Muscle of back (tissue), 11 donors: Measurements from ENCODE around the gene IMMP2L. TPM values are rescaled to one million over a fixed set of nuclear protein-coding genes. Genes with fewer than 3 reads are reported as not detected.

ENCODE experiments used
- DNase-seq, 3 donors: peaks; one replicate each; pipeline versions ENCODE4 v3.0.0 to v3.0.0-alpha.2; 2013
- polyA plus RNA-seq, 10 donors: library from polyadenylated mRNA; unstranded; fragments of 120-200 nt; gene quantifications; one replicate each; pipeline ENCODE4 v1.2.1, GENCODE V29; 2013; ENCODE audit not compliant: insufficient read length in 10 of 10

The IMMP2L gene
- polyA plus RNA-seq, 10 donors: 11.9 to 20.5 (median 15.2) TPM

- no peak for DNase-seq
These were observed 397.9 kb downstream of the IMMP2L start for GRCh38 chr7:111164442-111164841.

GRCh38 chr7:111162692-111163091 lies 399.6 kb downstream of the IMMP2L start:
- DNase-seq: no peak

DNA sequence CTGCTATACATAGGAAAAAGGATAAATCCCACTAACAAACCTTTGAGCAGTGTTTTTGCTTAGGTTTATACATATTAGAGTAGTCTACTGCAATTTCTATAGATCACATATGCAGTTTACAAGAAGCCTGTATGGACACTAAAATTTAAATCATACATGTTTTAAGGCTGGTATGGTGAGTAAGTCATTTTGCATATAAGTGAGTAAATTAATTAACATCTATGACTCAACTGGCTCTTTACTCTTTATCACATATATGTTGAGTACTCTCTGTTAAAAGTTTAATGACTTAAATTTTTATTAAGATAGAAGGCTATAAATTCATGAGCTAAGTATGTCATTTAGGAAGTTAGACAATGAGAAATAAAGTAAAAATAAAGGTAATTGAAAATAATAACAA lies 402.0 kb downstream of the IMMP2L start:
- DNase-seq: no peak

DNA sequence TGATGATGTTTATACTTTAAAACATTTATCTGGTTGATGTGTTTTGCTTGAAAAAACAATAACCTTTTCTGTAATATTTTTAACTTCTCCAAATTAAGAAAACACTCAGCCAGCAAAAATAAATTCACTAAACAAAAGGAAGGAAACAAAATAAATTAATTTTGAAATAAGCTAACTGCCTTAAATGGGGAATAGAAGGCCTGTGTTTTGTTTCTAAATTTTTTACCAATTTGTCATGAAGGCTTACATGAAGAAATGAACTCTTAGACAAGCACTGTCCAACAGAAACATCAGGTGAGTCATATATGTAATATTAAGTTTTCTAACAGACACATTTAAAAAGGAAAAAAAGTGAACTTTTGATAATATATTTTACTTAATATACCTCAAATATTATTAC lies 402.9 kb downstream of the IMMP2L start:
- DNase-seq: no peak

GRCh38 chr7:111150709-111151108 lies 411.6 kb downstream of the IMMP2L start:
- no peak for DNase-seq

- no peak for DNase-seq
These were observed 414.4 kb downstream of the IMMP2L start for GRCh38 chr7:111147708-111148533.

DNA sequence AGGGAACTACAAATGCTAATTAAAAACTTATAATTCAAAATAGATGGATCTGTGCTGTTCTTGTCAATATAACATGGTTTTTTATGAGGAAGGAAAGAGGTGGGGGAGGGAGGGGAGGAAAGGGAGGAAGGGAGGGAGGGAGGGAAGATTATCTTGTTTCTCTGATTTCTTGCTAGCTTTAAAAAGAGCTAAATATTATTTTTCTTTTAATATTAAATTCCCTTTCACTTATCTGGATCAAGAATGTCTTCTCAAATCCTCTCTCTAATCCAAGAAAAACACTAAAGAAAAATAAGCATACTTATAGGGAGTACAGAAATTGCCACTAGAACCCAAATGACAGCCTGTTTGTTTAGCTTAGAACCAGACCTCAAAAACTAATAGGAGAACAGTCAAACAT lies 416.2 kb downstream of the IMMP2L start:
- no peak for DNase-seq

DNA sequence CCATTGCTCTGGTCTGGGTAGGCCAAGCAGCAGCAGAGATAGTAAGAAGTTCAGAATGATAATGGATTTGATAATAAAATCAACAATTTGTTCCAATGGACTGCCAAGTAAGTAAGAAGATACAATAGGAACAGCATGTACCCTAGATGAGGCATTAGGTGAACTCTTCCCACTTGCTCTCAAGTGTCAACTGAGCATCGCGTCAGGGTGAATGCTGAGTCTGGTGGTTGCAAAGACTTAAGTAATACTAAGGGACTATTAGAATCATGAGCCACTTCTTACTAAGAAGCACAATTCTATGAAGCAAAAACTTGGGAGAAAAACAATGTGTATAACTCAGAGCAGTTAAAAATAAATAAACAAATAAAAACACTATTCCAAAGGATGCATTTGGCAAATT lies 416.8 kb downstream of the IMMP2L start:
- DNase-seq: no peak

DNA sequence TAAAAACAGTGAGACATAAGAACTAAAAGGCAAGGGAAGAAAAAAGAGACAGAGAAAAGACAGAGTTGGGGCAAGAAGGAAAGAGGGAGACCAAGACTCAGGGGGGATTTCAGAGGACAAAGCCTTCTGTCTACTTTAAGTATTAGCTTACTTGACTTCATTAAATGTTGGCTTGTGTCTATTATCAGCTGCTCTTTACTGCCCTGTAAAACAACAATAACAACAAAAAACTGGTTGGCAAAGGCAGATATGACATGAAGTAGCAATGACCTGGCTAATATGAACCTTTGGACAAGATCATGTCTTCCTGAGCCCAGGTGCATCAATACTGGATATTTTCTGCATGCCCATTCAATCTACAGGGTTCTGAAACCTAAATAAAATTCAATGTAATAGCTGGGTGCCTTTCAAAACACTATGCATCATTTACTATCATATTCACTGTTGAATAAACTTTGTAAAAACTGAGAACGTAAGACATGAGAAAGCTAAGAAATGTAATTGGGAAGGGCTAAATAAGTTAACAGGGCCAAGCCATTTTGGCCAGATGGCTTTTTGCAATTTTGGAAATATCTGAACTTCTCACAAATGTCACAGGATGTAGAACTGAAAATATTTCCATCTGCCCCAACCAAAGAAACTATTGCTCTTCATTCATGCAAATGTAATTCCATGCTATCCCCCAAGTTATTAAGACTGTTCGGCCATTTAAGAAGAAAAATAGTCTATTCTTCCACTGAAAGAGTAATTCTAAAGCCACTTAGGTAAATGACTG lies 422.0 kb downstream of the IMMP2L start:
- DNase-seq: no peak

DNA sequence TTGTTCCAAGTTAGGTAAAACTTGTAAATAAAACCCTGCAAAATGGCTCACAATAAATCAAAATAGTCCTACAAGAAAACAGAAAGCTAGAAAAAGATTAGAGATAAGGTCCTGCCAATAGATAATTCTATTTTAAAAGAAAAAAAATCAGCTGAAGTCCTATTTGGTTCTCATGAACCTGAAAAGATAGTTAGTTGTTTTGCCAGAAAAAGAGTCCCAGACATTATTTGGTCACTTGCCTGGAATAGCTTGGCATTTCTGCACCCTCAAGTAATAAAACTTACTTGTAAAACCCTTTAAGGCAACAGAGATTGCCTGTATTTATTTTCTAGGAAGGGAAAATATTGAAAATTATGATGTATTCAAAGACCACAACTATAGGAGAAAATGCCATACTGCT lies 423.7 kb downstream of the IMMP2L start:
- no peak for DNase-seq

DNA sequence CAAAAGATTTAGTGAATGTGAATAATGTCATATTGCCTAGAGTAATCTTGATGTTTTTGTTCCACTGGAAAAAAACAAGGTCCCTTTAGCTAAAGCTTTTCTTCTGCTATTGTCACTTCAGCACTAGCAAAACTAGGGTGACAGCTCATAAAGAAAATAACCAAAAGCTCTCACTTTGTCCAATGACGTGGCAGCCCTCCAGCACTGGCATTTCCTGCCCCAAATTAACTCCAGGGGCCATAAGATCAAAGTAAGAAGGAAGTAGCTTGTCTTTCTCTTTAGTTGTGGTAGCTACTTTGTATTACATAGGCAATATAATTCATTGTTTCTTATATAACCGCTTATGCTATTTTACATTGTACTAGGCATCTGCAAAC lies 424.1 kb downstream of the IMMP2L start:
- peak in 2 of 3 donors; percentile 12 to 47 for DNase-seq

- DNase-seq: no peak
These were observed 424.7 kb downstream of the IMMP2L start for GRCh38 chr7:111137296-111138192.

GRCh38 chr7:111132833-111133232 lies 429.5 kb downstream of the IMMP2L start:
- DNase-seq: no peak

DNA sequence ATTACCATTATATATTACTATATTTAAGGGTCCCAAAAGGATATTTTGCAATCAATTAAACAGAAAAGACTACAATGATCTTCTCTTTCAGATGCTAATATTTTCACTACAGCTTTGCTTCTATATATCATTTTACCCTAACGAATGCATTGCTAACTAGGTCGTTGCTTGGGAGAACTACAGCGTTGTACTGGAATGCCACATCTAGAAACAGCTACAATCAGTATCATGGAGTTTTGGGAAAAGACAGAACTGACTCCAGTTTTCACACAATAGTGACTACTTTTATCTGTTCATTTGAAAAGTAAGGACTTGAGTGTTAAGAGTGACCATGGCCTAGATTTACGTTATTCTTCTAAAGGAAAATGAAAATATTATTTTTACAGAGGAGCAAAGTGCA lies 432.9 kb downstream of the IMMP2L start:
- DNase-seq: no peak

GRCh38 chr7:111126987-111127386 lies 435.3 kb downstream of the IMMP2L start:
- no peak for DNase-seq

GRCh38 chr7:111115966-111116365 lies 446.3 kb downstream of the IMMP2L start:
- DNase-seq: no peak

GRCh38 chr7:111113263-111114017 lies 448.9 kb downstream of the IMMP2L start:
- DNase-seq: no peak

DNA sequence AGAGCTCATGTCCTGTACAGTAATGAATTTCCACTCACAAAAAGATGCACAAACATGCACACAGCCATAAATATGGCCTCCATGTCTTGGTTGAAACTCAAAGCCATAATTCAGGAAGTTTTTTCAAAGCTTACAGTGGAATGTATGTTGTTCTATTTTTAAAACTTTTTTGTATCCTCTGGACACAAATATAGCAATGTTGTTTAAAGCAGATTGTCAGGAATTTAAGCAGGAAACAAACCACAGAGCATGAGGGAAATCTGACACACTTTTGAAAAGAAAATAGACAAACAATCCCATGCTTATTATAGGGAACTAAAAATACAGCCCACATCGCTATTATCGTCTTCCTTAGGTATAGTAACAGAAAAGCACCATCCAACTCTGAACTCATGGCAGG lies 449.9 kb downstream of the IMMP2L start:
- DNase-seq: peak in 1 of 3 donors; percentile 19

- DNase-seq: no peak
These were observed 453.8 kb downstream of the IMMP2L start for GRCh38 chr7:111108496-111108895.

GRCh38 chr7:111108000-111108399 lies 454.3 kb downstream of the IMMP2L start:
- DNase-seq: no peak

GRCh38 chr7:111107579-111107978 lies 454.7 kb downstream of the IMMP2L start:
- no peak for DNase-seq
